Endothelial cell of umbilical vein (primary cell): ENCODE data around the gene STAB2. TPM values are rescaled to one million over a fixed set of nuclear protein-coding genes. Genes with fewer than 3 reads are reported as not detected.

ENCODE experiments used
- BruUV-seq: library from RNA; stranded (reverse); fragments of 400-500 nt; replicated peaks from 2 replicates; lab custom pipeline; 2021; lab: Mats Ljungman, UMichigan
- CTCF ChIA-PET: fragments of 300-600, 350-600 bp; sonication (Branson Sonifier 250); formaldehyde crosslinking; loops from one replicate; lab custom pipeline; 2021; ENCODE audit warnings: antibody characterized with exemption, inconsistent platforms; lab: Charles Lee
- POLR2A ChIA-PET: fragments of 300-600, 350-600 bp; sonication (Branson Sonifier 250); formaldehyde crosslinking; loops from one replicate; lab custom pipeline; 2021; ENCODE audit warnings: antibody characterized with exemption, inconsistent platforms; lab: Charles Lee
- DNase-seq: peaks from one replicate; pipeline ENCODE4 v3.0.0-alpha.2; 2011; ENCODE audit warnings: low read depth, low spot score
- FAIRE-seq: peaks from 2 replicates; lab custom pipeline; 2011; peaks lifted over from hg19 to GRCh38; lab: Jason Lieb, UNC
- H2AFZ ChIP-seq: 2 replicates; pipeline ENCODE4 v1.6.0; 2012; ENCODE audit warnings: low read depth, low read length, control low read depth, inconsistent platforms
- H3K27ac ChIP-seq: 2 replicates; pipeline ENCODE4 v1.5.1; 2011; ENCODE audit warnings: low read depth, mild to moderate bottlenecking, control low read depth, low read length, moderate library complexity; ENCODE audit not compliant: insufficient read depth
- H3K27me3 ChIP-seq, 2 experiments: 2 replicates each; pipeline versions ENCODE4 v1.6.0 to v1.6.1; 2011; ENCODE audit warnings: low read length in 2 of 2, mixed read lengths in 1 of 2; ENCODE audit not compliant: control insufficient read depth in 2 of 2, insufficient read depth in 2 of 2
- H3K36me3 ChIP-seq, 2 experiments: 2 replicates in 1 of 2; 3 replicates in 1 of 2; pipeline ENCODE4 v1.5.1; 2011; ENCODE audit warnings: low read length in 2 of 2, mild to moderate bottlenecking in 1 of 2, moderate library complexity in 1 of 2; ENCODE audit not compliant: control insufficient read depth in 2 of 2, insufficient read depth in 2 of 2; ENCODE audit errors: extremely low read depth in 1 of 2
- H3K4me1 ChIP-seq: 3 replicates; pipeline ENCODE4 v1.5.1; 2011; ENCODE audit warnings: mild to moderate bottlenecking, low read length; ENCODE audit not compliant: control insufficient read depth, insufficient read depth; ENCODE audit errors: extremely low read depth
- H3K4me2 ChIP-seq: 2 replicates; pipeline ENCODE4 v1.6.1; 2011; ENCODE audit warnings: low read length, control low read depth, mixed read lengths; ENCODE audit not compliant: insufficient read depth
- H3K4me3 ChIP-seq, 3 experiments: fragments of 200-600 bp in 1 of 3; sonication (generic), shearing (Covaris generic) in 1 of 3; replicated peaks in 1 of 3; 2 replicates each; pipeline ENCODE4 v1.5.1; 2011 to 2016; ENCODE audit warnings: control low read depth in 3 of 3, low read length in 3 of 3, mild to moderate bottlenecking in 2 of 3, inconsistent platforms in 1 of 3, low read depth in 1 of 3, moderate library complexity in 1 of 3; ENCODE audit not compliant: insufficient read depth in 1 of 3
- H3K79me2 ChIP-seq: 2 replicates; pipeline ENCODE4 v1.6.0; 2012; ENCODE audit warnings: low read length, inconsistent platforms; ENCODE audit not compliant: control insufficient read depth, insufficient read depth
- H3K9ac ChIP-seq: replicated peaks from 2 replicates; pipeline ENCODE3; 2011; ENCODE audit warnings: low read length, control low read depth; ENCODE audit not compliant: insufficient read depth; ENCODE audit errors: extremely low read depth
- H3K9me1 ChIP-seq: replicated peaks from 3 replicates; pipeline ENCODE4 v1.6.0; 2011; ENCODE audit warnings: mild to moderate bottlenecking, low read length; ENCODE audit not compliant: control insufficient read depth, insufficient read depth; ENCODE audit errors: extremely low read depth
- H3K9me3 ChIP-seq: replicated peaks from 2 replicates; pipeline ENCODE4 v1.5.1; 2012; ENCODE audit warnings: low read length, inconsistent platforms; ENCODE audit not compliant: control insufficient read depth, insufficient read depth
- H4K20me1 ChIP-seq: replicated peaks from 2 replicates; pipeline ENCODE3; 2011; ENCODE audit warnings: mild to moderate bottlenecking, low read length; ENCODE audit not compliant: control insufficient read depth, insufficient read depth; ENCODE audit errors: extremely low read depth
- CTCF ChIP-seq, 2 donors: IDR thresholded peaks; 1 replicate in 1 of 2; 2 replicates in 1 of 2; pipeline ENCODE4 v1.5.1; 2011; ENCODE audit warnings: low read length in 2 of 2, mild to moderate bottlenecking in 2 of 2, moderate library complexity in 2 of 2, control low read depth in 1 of 2, inconsistent platforms in 1 of 2, low read depth in 1 of 2; ENCODE audit not compliant: insufficient read depth in 1 of 2; ENCODE audit errors: extremely low read depth in 1 of 2
- EZH2 ChIP-seq: IDR thresholded peaks from 2 replicates; pipeline ENCODE4 v1.6.1; 2012; ENCODE audit warnings: borderline replicate concordance, low read depth, mild to moderate bottlenecking, moderate library complexity, low read length, inconsistent platforms; ENCODE audit not compliant: severe bottlenecking
- FOS ChIP-seq: IDR thresholded peaks from 2 replicates; pipeline ENCODE4 v1.6.1; 2011; ENCODE audit warnings: mild to moderate bottlenecking, low read length, moderate library complexity, borderline replicate concordance; ENCODE audit not compliant: insufficient read depth
- JUN ChIP-seq: IDR thresholded peaks from 2 replicates; pipeline ENCODE4 v1.6.1; 2011; ENCODE audit warnings: borderline replicate concordance, low read depth; ENCODE audit not compliant: insufficient read length, insufficient read depth
- MYC ChIP-seq: IDR thresholded peaks from one replicate; pipeline ENCODE4 v1.6.1; 2011; ENCODE audit warnings: mild to moderate bottlenecking, low read depth, low read length
- POLR2A ChIP-seq: IDR thresholded peaks from 2 replicates; pipeline ENCODE4 v1.6.1; 2012; ENCODE audit warnings: low read depth, mild to moderate bottlenecking, control low read depth, low read length
- POLR2AphosphoS5 ChIP-seq: IDR thresholded peaks from 2 replicates; pipeline ENCODE4 v1.6.1; 2012; ENCODE audit warnings: low read depth, mild to moderate bottlenecking, control low read depth, low read length, moderate library complexity; ENCODE audit not compliant: insufficient read depth
- dilution Hi-C: fragments of 300-500 bp; cut with MboI; formaldehyde crosslinking; loops from one replicate; pipeline ENCODE4 v1.15.0; 2019; ENCODE audit warnings: low sequenced_read_pairs; ENCODE audit not compliant: extremely low pct_ligation_motif_present
- intact Hi-C: fragments of 100-400 bp; cut with micrococcal nuclease; formaldehyde crosslinking; loops from one replicate; pipeline ENCODE4 v1.10.0; 2022
- polyA plus RNA-seq, 4 experiments: library from polyadenylated mRNA; depleted of rRNA in 3 of 4; stranded (reverse) in 3 of 4; unstranded in 1 of 4; fragments of >200 nt; gene quantifications; 2 replicates each; pipeline versions ENCODE4 v1.2.1 to v1.2.3, GENCODE V29; 2011 to 2012; ENCODE audit warnings: missing spikeins in 1 of 4
- total RNA-seq: library from RNA; stranded (reverse); gene quantifications from 2 replicates; pipeline ENCODE4 v1.2.3, GENCODE V29; 2021
- TF ChIP-seq, protein P1 (sequence below): IDR thresholded peaks from 2 replicates; pipeline ENCODE4 v1.6.1; 2011; ENCODE audit not compliant: insufficient read depth, insufficient read length

Gene STAB2
- total and polyA plus RNA-seq, 2 donors (not counting 3 experiments of a cell fraction or from before 2014, with no cell fraction given): 0.01 TPM; not detected in 1

DNA sequence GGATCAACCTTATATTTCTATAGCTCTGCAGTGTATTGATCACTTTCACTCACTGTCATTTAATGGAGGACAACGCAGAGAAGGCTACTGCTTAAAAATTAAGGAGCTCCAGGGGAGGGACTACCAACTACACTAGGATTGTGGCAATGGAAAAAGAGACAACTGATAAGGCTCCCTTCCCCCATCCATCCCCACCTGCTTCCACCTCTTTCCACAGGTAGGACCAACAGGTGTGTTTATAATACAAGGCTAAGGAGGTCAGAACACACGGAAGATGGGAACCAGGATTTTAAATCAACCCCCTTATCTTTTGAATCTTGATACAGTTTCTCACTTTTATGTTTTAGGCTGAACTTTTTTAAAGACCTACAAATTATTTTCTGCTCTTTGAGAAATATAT is 90.8 kb downstream of the STAB2 start:
- Histone ChIP-seq H2AFZ (no peak overlapping the region), H3K9me1 (no peaks in the 10 kb centered on the region), H3K9ac (no peak overlapping the region), H3K36me3 (no peaks in the 10 kb centered on the region), H3K79me2 (no peaks in the 10 kb centered on the region), H3K4me2 (no peak overlapping the region), H3K27me3 (no peaks in the 10 kb centered on the region), H3K4me3 (no peak overlapping the region), H3K4me1 (no peaks in the 10 kb centered on the region), H3K9me3 (no peaks in the 10 kb centered on the region), H3K27ac (no peak overlapping the region), H4K20me1 (no peaks in the 10 kb centered on the region)
- ChIA-PET POLR2A (no interaction called here), CTCF (no interaction called here)
- intact Hi-C loops: no loop called here
- DNase-seq (no peak), FAIRE-seq (no peak)
- dilution Hi-C loops: no loop called here
- TF ChIP-seq EZH2: no peak
- no peak for TF ChIP-seq MYC
- TF ChIP-seq JUN: no peak
- no peak for TF ChIP-seq POLR2AphosphoS5
- TF ChIP-seq, protein P1, sequence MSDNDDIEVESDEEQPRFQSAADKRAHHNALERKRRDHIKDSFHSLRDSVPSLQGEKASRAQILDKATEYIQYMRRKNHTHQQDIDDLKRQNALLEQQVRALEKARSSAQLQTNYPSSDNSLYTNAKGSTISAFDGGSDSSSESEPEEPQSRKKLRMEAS: no peak
- TF ChIP-seq FOS: no peak
- no peak for TF ChIP-seq POLR2A
- no peak for TF ChIP-seq CTCF (IDR thresholded peaks at IDR 0.05; ENCODE audit: extremely low read depth in 1 of 2, insufficient read depth in 1 of 2, low read depth in 1 of 2, low read length in 2 of 2)
- no TSS peak for BruUV-seq
